Esophagus muscularis mucosa (tissue), 4 donors: ENCODE results near the gene MAMDC4. TPM values are rescaled to one million over a fixed set of nuclear protein-coding genes. Genes with fewer than 3 reads are reported as not detected.

Experiments used
- DNase-seq: peaks from one replicate; pipeline ENCODE4 v3.0.0-alpha.2; 2017; ENCODE audit errors: extremely low spot score
- H3K27ac ChIP-seq, 4 donors: fragments of 200-600 bp; sonication (generic); replicated peaks in 1 of 4; 1 replicate in 3 of 4; 2 replicates in 1 of 4; pipeline ENCODE4 v1.5.1; 2016 to 2019; ENCODE audit warnings: mild to moderate bottlenecking in 1 of 4
- H3K27me3 ChIP-seq, 4 donors: fragments of 200-600 bp; sonication (generic); one replicate each; pipeline versions ENCODE4 v1.5.1 to v1.6.0; 2016 to 2019
- H3K36me3 ChIP-seq, 4 donors: fragments of 200-600 bp; sonication (generic); one replicate each; pipeline ENCODE4 v1.5.1; 2016 to 2019
- H3K4me1 ChIP-seq, 4 donors: fragments of 200-600 bp; sonication (generic); one replicate each; pipeline ENCODE4 v1.5.1; 2016 to 2019
- H3K4me3 ChIP-seq, 4 donors: fragments of 200-600 bp; sonication (generic); 1 replicate in 2 of 4; 2 replicates in 2 of 4; pipeline ENCODE4 v1.5.1; 2016 to 2019; ENCODE audit warnings: mild to moderate bottlenecking in 4 of 4, moderate library complexity in 1 of 4
- H3K9me3 ChIP-seq, 4 donors: fragments of 200-600 bp; sonication (generic); 1 replicate in 3 of 4; 2 replicates in 1 of 4; pipeline ENCODE4 v1.5.1; 2016 to 2019
- EP300 ChIP-seq: sonication (generic); formaldehyde crosslinking; IDR thresholded peaks from one replicate; pipeline ENCODE4 v1.6.1; 2017; ENCODE audit warnings: antibody characterized with exemption
- POLR2A ChIP-seq: fragments of 450-650 bp; IDR thresholded peaks from one replicate; pipeline ENCODE4 v1.6.1; 2017; ENCODE audit warnings: antibody characterized with exemption, moderate library complexity, mild to moderate bottlenecking, low read depth
- POLR2AphosphoS5 ChIP-seq, 2 donors: sonication (generic); formaldehyde crosslinking; IDR thresholded peaks; one replicate each; pipeline ENCODE4 v1.6.1; 2017; ENCODE audit warnings: antibody characterized with exemption in 2 of 2
- WGBS: methylation state at CpG from one replicate; pipeline ENCODE4 v1.1.5; 2018; 5-methylcytosine and 5-hydroxymethylcytosine counted together
- intact Hi-C: fragments of 100-400 bp; cut with DNase I; formaldehyde crosslinking; loops from one replicate; pipeline ENCODE4 v1.15.1; 2023
- small RNA-seq, 3 donors: library from RNA; depleted of rRNA; stranded (forward); fragments of <200 nt; gene quantifications; one replicate each; pipeline ENCODE3, GENCODE V24; 2016
- total RNA-seq, 4 donors: library from RNA; depleted of rRNA; stranded (reverse); fragments of >200 nt; gene quantifications; one replicate each; pipeline versions ENCODE4 v1.1.0 to v1.2.1, GENCODE V29; 2016
- TF ChIP-seq, protein P1 (sequence below), 3 experiments: fragments of 200-600 bp in 2 of 3; fragments of 450-650 bp in 1 of 3; sonication (generic) in 2 of 3; IDR thresholded peaks; one replicate each; pipeline ENCODE4 v1.5.1; 2017 to 2019; ENCODE audit warnings: antibody characterized with exemption in 3 of 3, mild to moderate bottlenecking in 2 of 3, moderate library complexity in 1 of 3

MAMDC4 gene
- total RNA-seq, 4 donors from 2014 or later = 1.7 to 4.7 (median 2.1) TPM

- H3K27ac ChIP-seq = no peak overlapping the region
- DNase-seq = no peak
- no peaks in the 10 kb centered on the region for H3K9me3 ChIP-seq
- intact Hi-C loops = no loop called here
- TF ChIP-seq, protein P1, sequence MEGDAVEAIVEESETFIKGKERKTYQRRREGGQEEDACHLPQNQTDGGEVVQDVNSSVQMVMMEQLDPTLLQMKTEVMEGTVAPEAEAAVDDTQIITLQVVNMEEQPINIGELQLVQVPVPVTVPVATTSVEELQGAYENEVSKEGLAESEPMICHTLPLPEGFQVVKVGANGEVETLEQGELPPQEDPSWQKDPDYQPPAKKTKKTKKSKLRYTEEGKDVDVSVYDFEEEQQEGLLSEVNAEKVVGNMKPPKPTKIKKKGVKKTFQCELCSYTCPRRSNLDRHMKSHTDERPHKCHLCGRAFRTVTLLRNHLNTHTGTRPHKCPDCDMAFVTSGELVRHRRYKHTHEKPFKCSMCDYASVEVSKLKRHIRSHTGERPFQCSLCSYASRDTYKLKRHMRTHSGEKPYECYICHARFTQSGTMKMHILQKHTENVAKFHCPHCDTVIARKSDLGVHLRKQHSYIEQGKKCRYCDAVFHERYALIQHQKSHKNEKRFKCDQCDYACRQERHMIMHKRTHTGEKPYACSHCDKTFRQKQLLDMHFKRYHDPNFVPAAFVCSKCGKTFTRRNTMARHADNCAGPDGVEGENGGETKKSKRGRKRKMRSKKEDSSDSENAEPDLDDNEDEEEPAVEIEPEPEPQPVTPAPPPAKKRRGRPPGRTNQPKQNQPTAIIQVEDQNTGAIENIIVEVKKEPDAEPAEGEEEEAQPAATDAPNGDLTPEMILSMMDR (IDR thresholded peaks at IDR 0.05) = no peak
- TF ChIP-seq POLR2A (no peak), EP300 (no peak), POLR2AphosphoS5 (IDR thresholded peaks at IDR 0.05) (no peak)
- 73% methylated on average over 4 of the region's 4 CpGs for WGBS
- H3K36me3 ChIP-seq = peaks cover 8 to 55% (median 43%) of the 10 kb centered on the region in 4 donors
- H3K4me3 ChIP-seq = no peak overlapping the region
- no peaks in the 10 kb centered on the region for H3K27me3 ChIP-seq
- peaks cover 23 to 28% (median 27%) of the 10 kb centered on the region in 4 donors for H3K4me1 ChIP-seq
Measured at GRCh38 chr9:136906266-136906665, 54.1 kb downstream of the MAMDC4 start.

DNA sequence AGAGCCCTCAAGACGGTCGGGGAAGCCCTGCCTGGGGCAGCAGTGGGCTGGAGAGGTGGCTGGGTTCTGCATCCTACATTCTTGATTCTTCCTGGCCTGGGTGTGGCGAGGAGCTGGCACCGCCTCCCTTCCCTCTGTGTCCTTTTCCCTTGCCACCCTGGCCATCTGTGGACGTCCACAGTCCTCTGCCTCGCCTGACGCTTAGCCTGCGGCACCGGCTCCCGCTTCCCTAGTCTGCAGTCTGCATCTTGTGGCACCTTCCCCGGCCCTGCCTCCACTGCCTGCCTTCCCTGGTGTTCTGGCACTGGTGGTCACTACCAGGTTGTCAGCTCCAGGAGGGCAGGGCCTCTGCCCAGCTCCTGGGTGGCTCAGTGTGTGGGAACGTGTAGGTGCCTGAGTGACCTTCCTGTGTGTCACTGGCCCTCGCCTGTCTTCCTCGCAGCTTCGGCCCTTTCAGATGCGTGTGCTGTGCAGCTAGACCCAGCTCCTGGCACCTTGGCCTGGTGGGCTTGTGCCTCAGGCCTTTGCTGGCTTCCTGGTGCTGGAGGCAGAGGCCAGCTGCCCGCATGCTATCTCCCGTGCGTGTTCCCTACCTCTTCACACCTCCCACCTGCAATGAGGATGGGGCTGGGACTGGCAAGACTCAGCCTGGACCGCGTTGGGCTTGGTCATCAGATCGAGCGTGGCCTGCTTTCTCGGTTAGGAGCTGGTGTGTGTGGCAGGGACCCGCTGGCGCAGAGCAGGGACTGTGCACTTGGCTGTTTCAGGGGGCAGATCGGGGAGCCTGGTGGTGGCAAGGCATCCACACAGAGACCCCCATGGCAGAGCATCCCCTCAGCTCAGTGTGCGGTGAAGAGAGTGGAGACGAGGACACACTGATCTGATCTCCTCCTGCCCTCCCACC lies 55.1 kb downstream of the MAMDC4 start:
- no peak for DNase-seq
- Histone ChIP-seq H3K9me3 (no peaks in the 10 kb centered on the region), H3K36me3 (peaks cover 8 to 60% (median 49%) of the 10 kb centered on the region in 4 donors), H3K27me3 (no peaks in the 10 kb centered on the region), H3K4me1 (peaks cover 13 to 18% (median 17%) of the 10 kb centered on the region in 4 donors), H3K4me3 (no peak overlapping the region), H3K27ac (no peak overlapping the region)
- intact Hi-C loops = no loop called here
- 97% methylated on average over 26 of the region's 29 CpGs for WGBS
- TF ChIP-seq, protein P1 (IDR thresholded peaks at IDR 0.05) = no peak
- TF ChIP-seq POLR2A (no peak), EP300 (no peak)

Small RNAs within 50 kb of the gene (small RNA-seq; reads per million reads assigned to genes)
- gene MIR4292 = 0 reads per million in 3 donors
- gene MIR4479 = 0 reads per million in 3 donors

Other genes with a start within 250 kb of the MAMDC4 start
- gene EGFL7, start 189.4 kb upstream of the MAMDC4 start, total RNA-seq = 100 to 1,000 TPM in 1 of 4 donors, 10 to 100 TPM in 3; 33.2 to 134 (median 78.7) TPM
- 10 to 100 TPM; 22.0 to 52.8 (median 39.3) TPM for gene AGPAT2, start 164.9 kb upstream of the MAMDC4 start, total RNA-seq
- gene DIPK1B, start 139.8 kb upstream of the MAMDC4 start, total RNA-seq = 10 to 100 TPM in 3 of 4 donors, 1 to 10 TPM in 1; 6.6 to 27.8 (median 21.5) TPM
- 10 to 100 TPM in 2 of 4 donors, 1 to 10 TPM in 2; 7.0 to 12.6 (median 9.8) TPM for gene LCN10, start 109.4 kb upstream of the MAMDC4 start, total RNA-seq
- gene LCN6, start 103.8 kb upstream of the MAMDC4 start, total RNA-seq = 10 to 100 TPM; 12.5 to 32.0 (median 23.9) TPM
- not detected for gene LCN8, start 94.1 kb upstream of the MAMDC4 start, total RNA-seq
- gene LCN15, start 87.8 kb upstream of the MAMDC4 start, total RNA-seq = not detected
- 10 to 100 TPM; 27.9 to 48.7 (median 31.5) TPM for gene TMEM141, start 61.0 kb upstream of the MAMDC4 start, total RNA-seq
- 1 to 10 TPM in 2 of 4 donors, under 1 TPM in 2; 0.33 to 2.5 (median 1.4) TPM for gene CCDC183, start 56.0 kb upstream of the MAMDC4 start, total RNA-seq
- 100 to 1,000 TPM in 1 of 4 donors, 10 to 100 TPM in 3; 56.3 to 110 (median 83.0) TPM for gene RABL6, start 44.4 kb upstream of the MAMDC4 start, total RNA-seq
- gene AJM1, start 9.9 kb upstream of the MAMDC4 start, total RNA-seq = 10 to 100 TPM in 3 of 4 donors, 1 to 10 TPM in 1; 3.3 to 14.0 (median 11.4) TPM
- 10 to 100 TPM; 43.4 to 84.1 (median 53.9) TPM for gene PHPT1, start 2.9 kb upstream of the MAMDC4 start, total RNA-seq
- gene EDF1, start 14.0 kb downstream of the MAMDC4 start, total RNA-seq = 100 to 1,000 TPM; 233 to 283 (median 247) TPM
- 10 to 100 TPM in 2 of 4 donors, 1 to 10 TPM in 2; 6.6 to 15.5 (median 12.4) TPM for gene TRAF2, start 34.2 kb downstream of the MAMDC4 start, total RNA-seq
- gene FBXW5, start 92.4 kb downstream of the MAMDC4 start, total RNA-seq = 100 to 1,000 TPM; 238 to 303 (median 267) TPM
- gene C8G, start 92.9 kb downstream of the MAMDC4 start, total RNA-seq = not detected
- not detected for gene LCN12, start 99.9 kb downstream of the MAMDC4 start, total RNA-seq
- gene PTGDS, start 125.2 kb downstream of the MAMDC4 start, total RNA-seq = 10 to 100 TPM; 10.4 to 77.9 (median 51.6) TPM
- under 1 TPM in 3 of 4 donors, not detected in 1; 0.11 to 0.42 (median 0.39) TPM for gene LCNL1, start 130.6 kb downstream of the MAMDC4 start, total RNA-seq
- gene PAXX, start 140.1 kb downstream of the MAMDC4 start, total RNA-seq = 10 to 100 TPM; 28.8 to 39.9 (median 37.8) TPM
- 1 to 10 TPM in 2 of 4 donors, not detected in 2; 1.4 to 2.5 TPM for gene CLIC3, start 144.2 kb downstream of the MAMDC4 start, total RNA-seq
- 10 to 100 TPM; 17.4 to 30.9 (median 21.6) TPM for gene ABCA2, start 175.9 kb downstream of the MAMDC4 start, total RNA-seq
- gene FUT7, start 179.7 kb downstream of the MAMDC4 start, total RNA-seq = under 1 TPM in 2 of 4 donors, not detected in 2; 0.32 to 0.83 TPM
- gene NPDC1, start 193.8 kb downstream of the MAMDC4 start, total RNA-seq = 100 to 1,000 TPM in 2 of 4 donors, 10 to 100 TPM in 2; 45.3 to 119 (median 91.5) TPM
- gene ENTPD2, start 201.7 kb downstream of the MAMDC4 start, total RNA-seq = 1 to 10 TPM in 2 of 4 donors, under 1 TPM in 2; 0.42 to 1.2 (median 1.0) TPM
- gene SAPCD2, start 218.2 kb downstream of the MAMDC4 start, total RNA-seq = under 1 TPM in 3 of 4 donors, not detected in 1; 0.17 to 0.40 (median 0.26) TPM
- gene UAP1L1, start 225.2 kb downstream of the MAMDC4 start, total RNA-seq = 1 to 10 TPM; 3.6 to 5.8 (median 5.0) TPM
- 10 to 100 TPM; 22.4 to 36.6 (median 27.0) TPM for gene MAN1B1, start 234.6 kb downstream of the MAMDC4 start, total RNA-seq